Heart right ventricle (tissue), 16 donors: ENCODE data around the gene FAM210B. TPM values are rescaled to one million over a fixed set of nuclear protein-coding genes. Genes with fewer than 3 reads are reported as not detected.
"Not testable (repeated sequence)": the region's sequence is repeated elsewhere in the genome, so short reads cannot be mapped to it uniquely, and the experiment has no call there.

ENCODE experiments used
- ATAC-seq, 8 donors: fragments of 200-7000 bp; cut with Tn5 transposase; one replicate each; pipeline ENCODE4 v1.9.1; 2020; ENCODE audit warnings: mild to moderate bottlenecking in 8 of 8, moderate library complexity in 8 of 8, moderate number of reproducible peaks in 1 of 8
- DNase-seq, 2 donors: peaks; one replicate each; pipeline ENCODE4 v3.0.0-alpha.2; 2020
- H3K27ac ChIP-seq, 10 donors: fragments of 200-600 bp; sonication (generic) in 2 of 10; one replicate each; pipeline versions ENCODE4 v1.5.0 to v1.8.0; 2020 to 2022; ENCODE audit warnings: mild to moderate bottlenecking in 3 of 10
- H3K27me3 ChIP-seq, 7 donors: fragments of 200-600 bp; one replicate each; pipeline ENCODE4 v1.8.0; 2021 to 2022; ENCODE audit warnings: mild to moderate bottlenecking in 2 of 7
- H3K36me3 ChIP-seq, 9 donors: fragments of 200-600 bp; sonication (generic) in 1 of 9; one replicate each; pipeline versions ENCODE4 v1.5.0 to v1.8.0; 2020 to 2022; ENCODE audit warnings: mild to moderate bottlenecking in 2 of 9
- H3K4me1 ChIP-seq, 9 donors: fragments of 200-600 bp; sonication (generic) in 1 of 9; one replicate each; pipeline versions ENCODE4 v1.5.0 to v1.8.0; 2020 to 2022; ENCODE audit warnings: mild to moderate bottlenecking in 4 of 9
- H3K4me3 ChIP-seq, 10 donors: fragments of 200-600 bp; sonication (generic) in 2 of 10; one replicate each; pipeline versions ENCODE4 v1.5.0 to v1.8.0; 2020 to 2022; ENCODE audit warnings: mild to moderate bottlenecking in 7 of 10, moderate library complexity in 2 of 10
- H3K9me3 ChIP-seq, 11 donors: fragments of 200-600 bp in 10 of 11; sonication (generic) in 2 of 11; one replicate each; pipeline versions ENCODE4 v1.5.0 to v1.8.0; 2013 to 2022; ENCODE audit warnings: mild to moderate bottlenecking in 2 of 11, control low read depth in 1 of 11, moderate library complexity in 1 of 11
- WGBS, 2 donors: extraction: QIAGEN DNeasy Blood & Tissue Kit; methylation state at CpG; one replicate each; pipeline ENCODE4 v1.1.7; 2013; ENCODE audit warnings: inconsistent platforms in 1 of 2; 5-methylcytosine and 5-hydroxymethylcytosine counted together
- intact Hi-C, 10 donors: fragments of 100-400 bp; cut with DNase I; formaldehyde crosslinking; loops; one replicate each; pipeline versions ENCODE4 v1.11.1 to v1.14.2; 2022
- polyA plus RNA-seq, 2 donors: library from polyadenylated mRNA; stranded (reverse); fragments of 200-250 nt; gene quantifications; one replicate each; pipeline ENCODE4 v1.2.3, GENCODE V29; 2013
- total RNA-seq, 10 donors: library from RNA; stranded (reverse); fragmentation: NEBNext Ultra II Directional in 3 of 10; extraction: Animal tissue kit (Norgen Biotek cat#: 25700) in 3 of 10; gene quantifications; one replicate each; pipeline versions ENCODE4 v1.2.1 to v1.2.4, GENCODE V29; 2021 to 2023
- TF ChIP-seq, protein P1 (sequence below), 9 donors: fragments of 200-600 bp; sonication (generic) in 2 of 9; IDR thresholded peaks; one replicate each; pipeline versions ENCODE4 v1.5.0 to v1.8.0; 2021 to 2022; ENCODE audit warnings: antibody characterized with exemption in 9 of 9, mild to moderate bottlenecking in 5 of 9, moderate library complexity in 1 of 9
- donor health status: Arrhythmogenic right ventricular cardiomyopathy.
- donor health status: ischemic (EF 13 %, LVEDD 7.1; RV severe dilation, severe dysfunction).
- donor health status: healthy with polysubstance abuse.
- donor health status: DM: no; HTN: yes; CAD: no.
- donor health status: DM: no; HTN: no; CAD: no.
- donor health status: ischemic (EF 25% LVEDD 6.9; RV normal size, moderate dysfunction).
- donor health status: ischemic (EF 25% LVEDD 5.7; RV mildly dilated, moderate dysfunction).
- donor health status: healthy.
- donor health status: DM: yes; HTN: yes; CAD: no.
- donor health status: Ischemic cardiomyopathy.
- donor health status: ischemic (EF 35%, LVEDD 5.7; RV mildly dilated, moderate dysfunction).
- donor health status: nonischemic (EF 11% LVEDD 7.7; RV severe dilation, severe dysfunction).
- donor health status: DM: yes; HTN: yes; CAD: no.
- donor health status: PGD.
- donor health status: ischemic (EF 29% LVEDD 5.4; RV normal size, mild dysfunction).
- donor health status: nonischemic (EF 23%, LVEDD 6.1; RV moderate dilation, normal function).

The FAM210B gene
- total and polyA plus RNA-seq, 12 donors: 27.1 to 85.2 (median 56.3) TPM

DNA sequence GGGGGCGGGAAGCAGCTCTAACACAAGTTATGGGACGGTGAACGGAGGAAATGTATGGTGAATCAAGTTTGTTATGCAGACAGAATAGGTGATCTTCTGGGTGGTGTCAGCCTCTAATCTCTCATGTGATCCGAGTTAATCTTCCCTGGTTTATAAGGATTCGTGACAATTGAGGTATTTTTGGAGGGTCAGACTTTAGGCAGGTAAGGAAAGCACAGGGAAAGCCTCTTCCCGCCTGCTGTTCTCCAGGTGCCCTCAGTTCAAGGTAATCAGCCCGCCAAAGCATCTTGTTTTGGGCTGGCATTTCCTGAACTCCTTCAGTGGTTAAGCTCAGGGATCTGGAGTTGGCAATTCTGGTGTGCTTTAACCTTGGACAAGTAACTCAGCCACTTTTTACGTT lies 34.9 kb downstream of the FAM210B start:
- H3K4me3 ChIP-seq: peak overlapping the region in 9 of 10 donors; percentile 73 to 94 (median 81)
- no peaks in the 10 kb centered on the region for H3K27me3 ChIP-seq
- ATAC-seq (no peak), DNase-seq (no peak)
- peak overlapping the region in 1 of 10 donors; percentile 93 for H3K27ac ChIP-seq
- no peaks in the 10 kb centered on the region for H3K9me3 ChIP-seq
- TF ChIP-seq, protein P1, sequence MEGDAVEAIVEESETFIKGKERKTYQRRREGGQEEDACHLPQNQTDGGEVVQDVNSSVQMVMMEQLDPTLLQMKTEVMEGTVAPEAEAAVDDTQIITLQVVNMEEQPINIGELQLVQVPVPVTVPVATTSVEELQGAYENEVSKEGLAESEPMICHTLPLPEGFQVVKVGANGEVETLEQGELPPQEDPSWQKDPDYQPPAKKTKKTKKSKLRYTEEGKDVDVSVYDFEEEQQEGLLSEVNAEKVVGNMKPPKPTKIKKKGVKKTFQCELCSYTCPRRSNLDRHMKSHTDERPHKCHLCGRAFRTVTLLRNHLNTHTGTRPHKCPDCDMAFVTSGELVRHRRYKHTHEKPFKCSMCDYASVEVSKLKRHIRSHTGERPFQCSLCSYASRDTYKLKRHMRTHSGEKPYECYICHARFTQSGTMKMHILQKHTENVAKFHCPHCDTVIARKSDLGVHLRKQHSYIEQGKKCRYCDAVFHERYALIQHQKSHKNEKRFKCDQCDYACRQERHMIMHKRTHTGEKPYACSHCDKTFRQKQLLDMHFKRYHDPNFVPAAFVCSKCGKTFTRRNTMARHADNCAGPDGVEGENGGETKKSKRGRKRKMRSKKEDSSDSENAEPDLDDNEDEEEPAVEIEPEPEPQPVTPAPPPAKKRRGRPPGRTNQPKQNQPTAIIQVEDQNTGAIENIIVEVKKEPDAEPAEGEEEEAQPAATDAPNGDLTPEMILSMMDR (IDR thresholded peaks at IDR 0.05): no peak
- 74 to 75% methylated on average over 8 of the region's 8 CpGs for WGBS, 2 donors
- H3K36me3 ChIP-seq: peaks cover 0 to 51% (median 31%) of the 10 kb centered on the region in 9 donors
- intact Hi-C loops: loop anchor here in 4 of 10 donors (2.0 to 10.0 kb wide), 5 partner anchors 35 to 181 kb away; partner anchors contain the start of genes RTF2 (in 4 of the 4) and FAM210B (in 2 of the 4)
- peaks cover 2 to 31% (median 23%) of the 10 kb centered on the region in 9 donors for H3K4me1 ChIP-seq

- H3K4me1 ChIP-seq: peaks cover 2 to 38% (median 29%) of the 10 kb centered on the region in 9 donors
- DNase-seq (no peak), ATAC-seq (no peak)
- TF ChIP-seq, protein P1 (IDR thresholded peaks at IDR 0.05): no peak
- H3K27me3 ChIP-seq: no peaks in the 10 kb centered on the region
- 78 to 82% methylated on average over 4 of the region's 4 CpGs for WGBS, 2 donors
- intact Hi-C loops: loop anchor here in 8 of 10 donors (5.0 to 10.0 kb wide), 6 partner anchors 33 to 182 kb away; partner anchors contain the start of gene RTF2 (in 4 of the 8)
- no peak overlapping the region for H3K27ac ChIP-seq
- no peaks in the 10 kb centered on the region for H3K9me3 ChIP-seq
- no peak overlapping the region for H3K4me3 ChIP-seq
- H3K36me3 ChIP-seq: peaks cover 0 to 55% (median 42%) of the 10 kb centered on the region in 9 donors
These were observed 36.4 kb downstream of the FAM210B start for GRCh38 chr20:56395166-56395565.

DNA sequence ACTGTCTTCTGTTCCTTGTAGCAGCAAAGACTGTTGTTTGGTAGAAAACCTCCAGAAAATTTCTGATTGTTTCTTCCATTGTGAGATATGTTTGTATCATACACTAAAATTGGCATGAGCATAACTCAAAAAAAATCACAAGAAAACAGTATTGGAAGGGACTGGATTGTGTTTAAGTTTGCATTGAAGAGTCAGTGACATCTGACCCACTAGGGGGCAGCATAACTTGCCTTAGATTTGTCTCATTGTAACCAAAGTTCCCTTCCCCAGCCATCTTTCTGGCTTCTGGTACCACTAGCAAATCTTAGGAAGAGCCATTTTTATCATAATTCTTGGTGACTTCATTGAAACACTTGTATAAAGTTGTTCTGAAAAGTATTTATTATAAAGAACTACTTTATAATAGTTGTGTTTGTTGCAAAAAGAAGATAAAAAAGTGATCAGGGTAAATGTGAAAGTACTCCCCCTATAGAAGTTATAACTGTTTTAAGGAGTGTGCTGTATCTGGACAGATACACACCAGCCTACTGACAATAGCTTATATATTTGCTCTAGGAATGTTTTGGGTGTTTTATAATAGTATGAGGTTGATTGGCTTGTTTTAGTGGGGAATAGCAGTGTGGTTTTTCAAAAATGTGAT lies 41.3 kb downstream of the FAM210B start:
- Histone ChIP-seq H3K36me3 (peaks cover 0 to 100% (median 69%) of the 10 kb centered on the region in 9 donors), H3K9me3 (no peaks in the 10 kb centered on the region), H3K27me3 (no peaks in the 10 kb centered on the region), H3K27ac (no peak overlapping the region), H3K4me3 (no peak overlapping the region), H3K4me1 (peaks cover 0 to 11% (median 5%) of the 10 kb centered on the region in 9 donors)
- ATAC-seq (peak in 5 of 8 donors; percentile 53 to 78 (median 68)), DNase-seq (peak in 1 of 2 donors; percentile 71)
- intact Hi-C loops: loop anchor here in 1 of 10 donors (10.0 kb wide), 1 partner anchor 175 kb away; no protein-coding TSS in a partner anchor
- TF ChIP-seq, protein P1 (IDR thresholded peaks at IDR 0.05): peak; percentile 65 to 92 (median 86)

DNA sequence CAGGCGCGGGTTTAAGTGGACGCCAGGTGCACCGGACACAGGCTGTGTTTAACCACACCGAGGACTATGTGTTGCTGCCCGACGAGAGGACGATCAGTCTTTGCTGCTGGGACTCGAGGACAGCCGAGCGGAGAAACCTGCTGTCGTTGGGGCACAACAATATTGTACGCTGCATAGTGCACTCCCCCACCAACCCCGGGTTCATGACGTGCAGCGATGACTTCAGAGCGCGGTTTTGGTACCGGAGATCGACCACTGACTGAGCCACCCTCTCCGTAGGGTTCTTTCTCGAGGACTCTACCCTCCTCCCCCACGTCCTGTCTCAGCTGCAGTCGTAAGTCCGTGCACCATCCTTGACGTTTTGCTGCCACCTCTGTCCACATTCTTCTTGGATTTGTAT lies 44.7 kb downstream of the FAM210B start:
- WGBS, 2 donors: 91 to 93% methylated on average over 26 of the region's 26 CpGs
- TF ChIP-seq, protein P1 (IDR thresholded peaks at IDR 0.05): no peak
- no peak for DNase-seq
- Histone ChIP-seq H3K4me1 (peaks cover 0 to 28% (median 6%) of the 10 kb centered on the region in 9 donors), H3K27ac (no peak overlapping the region), H3K4me3 (no peak overlapping the region), H3K9me3 (no peaks in the 10 kb centered on the region), H3K27me3 (no peaks in the 10 kb centered on the region), H3K36me3 (peaks cover 0 to 99% (median 44%) of the 10 kb centered on the region in 9 donors)
- intact Hi-C loops: loop anchor here in 1 of 10 donors (10.0 kb wide), 1 partner anchor 171 kb away; no protein-coding TSS in a partner anchor
- no peak for ATAC-seq

GRCh38 chr20:56405356-56405755 lies 46.6 kb downstream of the FAM210B start:
- H3K27ac ChIP-seq, H3K4me3 ChIP-seq, DNase-seq, ATAC-seq, H3K27me3 ChIP-seq, H3K9me3 ChIP-seq: not testable (repeated sequence)
- intact Hi-C loops: loop anchor here in 2 of 10 donors (5.0 to 10.0 kb wide), 2 partner anchors 62 to 169 kb away; partner anchors contain the start of gene RTF2 (in 1 of the 2)
- WGBS, 2 donors: 95 to 96% methylated on average over 12 of the region's 12 CpGs
- peaks cover 0 to 89% (median 33%) of the 10 kb centered on the region in 9 donors for H3K36me3 ChIP-seq
- H3K4me1 ChIP-seq: peaks cover 3 to 37% (median 22%) of the 10 kb centered on the region in 9 donors
